ENCODE results near the gene COL6A3.

DNA sequence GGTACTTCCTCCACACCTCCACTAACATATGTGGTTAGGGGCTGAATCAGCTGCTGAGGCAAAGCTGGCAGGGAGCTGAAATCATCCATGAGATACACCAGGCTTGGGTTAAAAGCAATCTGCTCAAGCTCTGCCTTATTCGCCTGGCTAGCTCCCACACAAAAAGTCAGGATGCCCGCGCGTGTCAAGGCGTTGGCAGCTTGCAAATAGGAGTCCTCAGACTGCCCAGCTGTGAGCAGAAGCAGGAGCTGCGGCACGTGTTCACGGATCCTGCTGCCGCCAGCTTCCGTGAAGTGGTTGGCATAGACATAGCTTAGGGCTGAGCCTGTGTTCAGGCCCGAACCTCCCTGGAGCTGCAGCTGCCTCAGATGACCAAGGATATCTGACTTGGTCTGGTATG lies 35.3 kb downstream of the COL6A3 start:
- TF ChIP-seq, protein P1, sequence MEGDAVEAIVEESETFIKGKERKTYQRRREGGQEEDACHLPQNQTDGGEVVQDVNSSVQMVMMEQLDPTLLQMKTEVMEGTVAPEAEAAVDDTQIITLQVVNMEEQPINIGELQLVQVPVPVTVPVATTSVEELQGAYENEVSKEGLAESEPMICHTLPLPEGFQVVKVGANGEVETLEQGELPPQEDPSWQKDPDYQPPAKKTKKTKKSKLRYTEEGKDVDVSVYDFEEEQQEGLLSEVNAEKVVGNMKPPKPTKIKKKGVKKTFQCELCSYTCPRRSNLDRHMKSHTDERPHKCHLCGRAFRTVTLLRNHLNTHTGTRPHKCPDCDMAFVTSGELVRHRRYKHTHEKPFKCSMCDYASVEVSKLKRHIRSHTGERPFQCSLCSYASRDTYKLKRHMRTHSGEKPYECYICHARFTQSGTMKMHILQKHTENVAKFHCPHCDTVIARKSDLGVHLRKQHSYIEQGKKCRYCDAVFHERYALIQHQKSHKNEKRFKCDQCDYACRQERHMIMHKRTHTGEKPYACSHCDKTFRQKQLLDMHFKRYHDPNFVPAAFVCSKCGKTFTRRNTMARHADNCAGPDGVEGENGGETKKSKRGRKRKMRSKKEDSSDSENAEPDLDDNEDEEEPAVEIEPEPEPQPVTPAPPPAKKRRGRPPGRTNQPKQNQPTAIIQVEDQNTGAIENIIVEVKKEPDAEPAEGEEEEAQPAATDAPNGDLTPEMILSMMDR (conservative IDR thresholded peaks at IDR 0.05; ENCODE audit: low read depth, low read length), result no peak
- TF ChIP-seq EZH2 (IDR thresholded peaks at IDR 0.05; ENCODE audit: low read length, unreplicated experiment), result no peak
- no peak for TF ChIP-seq EZH2phosphoT487 (IDR thresholded peaks at IDR 0.05; ENCODE audit: borderline replicate concordance, low read length)

All from PC-3 (cell line).